ENCODE measurements around the gene SLC25A21. TPM values are rescaled to one million over a fixed set of nuclear protein-coding genes. Genes with fewer than 3 reads are reported as not detected.

SLC25A21 gene
- total and polyA plus RNA-seq, 2 experiments from 2014 or later, result 10.6 to 12.1 TPM

DNA sequence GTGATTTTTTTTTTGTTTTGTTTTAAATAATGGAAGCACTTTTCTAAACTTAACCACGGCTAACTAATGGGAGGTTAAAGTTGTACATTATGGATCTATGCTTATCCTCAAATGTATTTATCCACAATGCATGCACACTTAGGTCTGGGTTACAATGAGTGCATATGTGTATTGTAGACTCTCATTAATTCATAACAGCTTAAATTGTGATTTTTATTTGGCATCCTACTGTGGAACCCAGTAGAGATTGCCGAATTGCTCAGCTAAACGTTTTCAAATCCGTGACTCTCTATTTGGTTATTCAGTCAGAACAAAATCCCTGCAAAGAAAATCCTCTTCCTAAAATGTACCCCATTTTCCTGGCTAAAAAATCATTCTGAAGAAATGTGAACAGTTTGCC lies 244.0 kb downstream of the SLC25A21 start:
- no peak for TF ChIP-seq NANOG (IDR thresholded peaks at IDR 0.05; ENCODE audit: borderline replicate concordance)
- no peak for TF ChIP-seq ETS1 (IDR thresholded peaks at IDR 0.05)
- TF ChIP-seq EZH2phosphoT487 (IDR thresholded peaks at IDR 0.05; ENCODE audit: unreplicated experiment), result no peak
- TF ChIP-seq ZNF331 (CRISPR knock-in tag; IDR thresholded peaks at IDR 0.05; ENCODE audit: low read depth), result no peak
- TF ChIP-seq STAT1 (IDR thresholded peaks at IDR 0.05; ENCODE audit: unreplicated experiment), result no peak
- TF ChIP-seq JUNB (IDR thresholded peaks at IDR 0.05; ENCODE audit: unreplicated experiment), result no peak
- TF ChIP-seq POLR2AphosphoS5 (IDR thresholded peaks at IDR 0.05; ENCODE audit: low read depth), result no peak
- TF ChIP-seq REST (IDR thresholded peaks at IDR 0.05; ENCODE audit: unreplicated experiment), result no peak
- TF ChIP-seq ZNF114 (CRISPR knock-in tag; IDR thresholded peaks at IDR 0.05), result no peak
- no peak for TF ChIP-seq CTCF (conservative IDR thresholded peaks at IDR 0.05; ENCODE audit: low read depth in 2 of 2)
- TF ChIP-seq, protein P1, sequence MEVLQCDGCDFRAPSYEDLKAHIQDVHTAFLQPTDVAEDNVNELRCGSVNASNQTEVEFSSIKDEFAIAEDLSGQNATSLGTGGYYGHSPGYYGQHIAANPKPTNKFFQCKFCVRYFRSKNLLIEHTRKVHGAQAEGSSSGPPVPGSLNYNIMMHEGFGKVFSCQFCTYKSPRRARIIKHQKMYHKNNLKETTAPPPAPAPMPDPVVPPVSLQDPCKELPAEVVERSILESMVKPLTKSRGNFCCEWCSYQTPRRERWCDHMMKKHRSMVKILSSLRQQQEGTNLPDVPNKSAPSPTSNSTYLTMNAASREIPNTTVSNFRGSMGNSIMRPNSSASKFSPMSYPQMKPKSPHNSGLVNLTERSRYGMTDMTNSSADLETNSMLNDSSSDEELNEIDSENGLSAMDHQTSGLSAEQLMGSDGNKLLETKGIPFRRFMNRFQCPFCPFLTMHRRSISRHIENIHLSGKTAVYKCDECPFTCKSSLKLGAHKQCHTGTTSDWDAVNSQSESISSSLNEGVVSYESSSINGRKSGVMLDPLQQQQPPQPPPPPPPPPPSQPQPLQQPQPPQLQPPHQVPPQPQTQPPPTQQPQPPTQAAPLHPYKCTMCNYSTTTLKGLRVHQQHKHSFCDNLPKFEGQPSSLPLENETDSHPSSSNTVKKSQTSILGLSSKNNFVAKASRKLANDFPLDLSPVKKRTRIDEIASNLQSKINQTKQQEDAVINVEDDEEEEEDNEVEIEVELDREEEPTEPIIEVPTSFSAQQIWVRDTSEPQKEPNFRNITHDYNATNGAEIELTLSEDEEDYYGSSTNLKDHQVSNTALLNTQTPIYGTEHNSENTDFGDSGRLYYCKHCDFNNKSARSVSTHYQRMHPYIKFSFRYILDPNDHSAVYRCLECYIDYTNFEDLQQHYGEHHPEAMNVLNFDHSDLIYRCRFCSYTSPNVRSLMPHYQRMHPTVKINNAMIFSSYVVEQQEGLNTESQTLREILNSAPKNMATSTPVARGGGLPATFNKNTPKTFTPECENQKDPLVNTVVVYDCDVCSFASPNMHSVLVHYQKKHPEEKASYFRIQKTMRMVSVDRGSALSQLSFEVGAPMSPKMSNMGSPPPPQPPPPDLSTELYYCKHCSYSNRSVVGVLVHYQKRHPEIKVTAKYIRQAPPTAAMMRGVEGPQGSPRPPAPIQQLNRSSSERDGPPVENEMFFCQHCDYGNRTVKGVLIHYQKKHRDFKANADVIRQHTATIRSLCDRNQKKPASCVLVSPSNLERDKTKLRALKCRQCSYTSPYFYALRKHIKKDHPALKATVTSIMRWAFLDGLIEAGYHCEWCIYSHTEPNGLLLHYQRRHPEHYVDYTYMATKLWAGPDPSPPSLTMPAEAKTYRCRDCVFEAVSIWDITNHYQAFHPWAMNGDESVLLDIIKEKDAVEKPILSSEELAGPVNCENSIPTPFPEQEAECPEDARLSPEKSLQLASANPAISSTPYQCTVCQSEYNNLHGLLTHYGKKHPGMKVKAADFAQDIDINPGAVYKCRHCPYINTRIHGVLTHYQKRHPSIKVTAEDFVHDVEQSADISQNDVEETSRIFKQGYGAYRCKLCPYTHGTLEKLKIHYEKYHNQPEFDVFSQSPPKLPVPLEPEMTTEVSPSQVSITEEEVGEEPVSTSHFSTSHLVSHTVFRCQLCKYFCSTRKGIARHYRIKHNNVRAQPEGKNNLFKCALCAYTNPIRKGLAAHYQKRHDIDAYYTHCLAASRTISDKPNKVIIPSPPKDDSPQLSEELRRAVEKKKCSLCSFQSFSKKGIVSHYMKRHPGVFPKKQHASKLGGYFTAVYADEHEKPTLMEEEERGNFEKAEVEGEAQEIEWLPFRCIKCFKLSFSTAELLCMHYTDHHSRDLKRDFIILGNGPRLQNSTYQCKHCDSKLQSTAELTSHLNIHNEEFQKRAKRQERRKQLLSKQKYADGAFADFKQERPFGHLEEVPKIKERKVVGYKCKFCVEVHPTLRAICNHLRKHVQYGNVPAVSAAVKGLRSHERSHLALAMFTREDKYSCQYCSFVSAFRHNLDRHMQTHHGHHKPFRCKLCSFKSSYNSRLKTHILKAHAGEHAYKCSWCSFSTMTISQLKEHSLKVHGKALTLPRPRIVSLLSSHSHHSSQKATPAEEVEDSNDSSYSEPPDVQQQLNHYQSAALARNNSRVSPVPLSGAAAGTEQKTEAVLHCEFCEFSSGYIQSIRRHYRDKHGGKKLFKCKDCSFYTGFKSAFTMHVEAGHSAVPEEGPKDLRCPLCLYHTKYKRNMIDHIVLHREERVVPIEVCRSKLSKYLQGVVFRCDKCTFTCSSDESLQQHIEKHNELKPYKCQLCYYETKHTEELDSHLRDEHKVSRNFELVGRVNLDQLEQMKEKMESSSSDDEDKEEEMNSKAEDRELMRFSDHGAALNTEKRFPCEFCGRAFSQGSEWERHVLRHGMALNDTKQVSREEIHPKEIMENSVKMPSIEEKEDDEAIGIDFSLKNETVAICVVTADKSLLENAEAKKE (CRISPR knock-in tag; IDR thresholded peaks at IDR 0.05), result no peak
- TF ChIP-seq CREB1 (CRISPR knock-in tag; IDR thresholded peaks at IDR 0.05; ENCODE audit: low read depth), result no peak
- no peak for TF ChIP-seq EZH2 (IDR thresholded peaks at IDR 0.05; ENCODE audit: low read depth, unreplicated experiment)
- H3K27me3 Mint-ChIP-seq (ENCODE audit: insufficient read depth, low read depth, poor library complexity), result peaks cover 4% of the 10 kb centered on the region
- H2AFZ ChIP-seq, result no peak overlapping the region
- H3F3A ChIP-seq (replicated peaks; ENCODE audit: low read depth), result no peaks in the 10 kb centered on the region
- ATAC-seq (no peak), DNase-seq (ENCODE audit: low spot score) (no peak)
- no peaks in the 10 kb centered on the region for H3K9me3 Mint-ChIP-seq
- no peaks in the 10 kb centered on the region for H3K9me2 ChIP-seq (ENCODE audit: insufficient read depth)
- H4K20me1 ChIP-seq (replicated peaks; ENCODE audit: insufficient read depth), result no peaks in the 10 kb centered on the region
- H3K79me2 ChIP-seq (replicated peaks; ENCODE audit: insufficient read depth), result no peaks in the 10 kb centered on the region
- H3K36me3 ChIP-seq (ENCODE audit: insufficient read depth), result no peaks in the 10 kb centered on the region
- peaks cover 14% of the 10 kb centered on the region for H3K4me1 Mint-ChIP-seq
- H3K27ac ChIP-seq (ENCODE audit: low read depth), result no peak overlapping the region
- H3K4me3 Mint-ChIP-seq, result no peak overlapping the region
- H3K4me2 ChIP-seq, result no peak overlapping the region
- H3K27me3 ChIP-seq (ENCODE audit: insufficient read depth), result no peaks in the 10 kb centered on the region
- H3K36me3 Mint-ChIP-seq (ENCODE audit: low read depth), result no peaks in the 10 kb centered on the region
- no peak overlapping the region for H3K4me3 ChIP-seq
- H3K4me1 ChIP-seq (ENCODE audit: insufficient read depth), result peaks cover 3% of the 10 kb centered on the region; the same call in 1 of the 2 replicates
- no peak overlapping the region for H3K27ac Mint-ChIP-seq

Data from GM23338 (cell line).